NOMO-1 treated with dmso at 0.1 percent for 144 hours (cell line): ENCODE data around the gene CDC14B.
"Not testable (repeated sequence)": the region's sequence is repeated elsewhere in the genome, so short reads cannot be mapped to it uniquely, and the experiment has no call there.

ENCODE experiments used
- DNase-seq: peaks from one replicate; lab custom pipeline; 2025; ENCODE audit not compliant: unreplicated experiment; lab: John Stamatoyannopoulos, UW

CDC14B gene

DNA sequence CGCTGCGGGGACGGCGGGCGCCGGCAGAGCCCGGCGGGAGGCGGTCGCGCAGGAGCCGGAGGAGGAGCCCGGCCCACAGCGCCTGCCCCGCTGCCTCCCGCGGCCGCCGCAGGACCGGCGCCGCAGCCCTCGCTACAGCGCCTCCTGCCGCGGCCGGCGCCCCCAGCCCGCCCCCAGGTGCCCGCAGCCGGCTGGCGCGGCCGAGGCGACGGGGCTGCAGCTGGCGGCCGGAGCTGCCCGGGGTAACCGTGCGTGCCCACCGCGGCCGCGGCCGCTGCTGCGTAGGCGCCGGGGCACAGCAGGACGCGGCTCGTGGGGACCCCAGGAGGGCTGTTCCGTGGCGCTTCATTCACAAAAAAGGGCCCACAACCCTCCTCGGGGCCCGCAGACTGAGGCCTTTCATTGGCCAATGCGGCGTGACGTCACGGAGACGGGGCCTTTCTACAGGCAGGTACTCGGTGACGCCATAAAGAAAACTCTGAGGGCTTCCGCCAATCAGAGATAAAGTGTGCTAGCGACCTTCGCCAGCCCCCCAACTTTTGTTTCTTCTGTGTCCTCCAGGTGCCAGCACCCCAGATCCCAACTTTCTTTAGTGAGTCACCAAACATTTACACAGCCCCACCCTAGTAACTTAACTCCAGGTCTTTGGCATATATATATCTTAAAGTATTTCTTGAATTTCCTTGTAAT, at the start of gene CDC14B:
TSS of gene CDC14B (minus strand) at position 353 of the 690 bp plus-strand sequence. CDS start 465 bp downstream, outside the sequence.
- peak; percentile 82 for DNase-seq

DNA sequence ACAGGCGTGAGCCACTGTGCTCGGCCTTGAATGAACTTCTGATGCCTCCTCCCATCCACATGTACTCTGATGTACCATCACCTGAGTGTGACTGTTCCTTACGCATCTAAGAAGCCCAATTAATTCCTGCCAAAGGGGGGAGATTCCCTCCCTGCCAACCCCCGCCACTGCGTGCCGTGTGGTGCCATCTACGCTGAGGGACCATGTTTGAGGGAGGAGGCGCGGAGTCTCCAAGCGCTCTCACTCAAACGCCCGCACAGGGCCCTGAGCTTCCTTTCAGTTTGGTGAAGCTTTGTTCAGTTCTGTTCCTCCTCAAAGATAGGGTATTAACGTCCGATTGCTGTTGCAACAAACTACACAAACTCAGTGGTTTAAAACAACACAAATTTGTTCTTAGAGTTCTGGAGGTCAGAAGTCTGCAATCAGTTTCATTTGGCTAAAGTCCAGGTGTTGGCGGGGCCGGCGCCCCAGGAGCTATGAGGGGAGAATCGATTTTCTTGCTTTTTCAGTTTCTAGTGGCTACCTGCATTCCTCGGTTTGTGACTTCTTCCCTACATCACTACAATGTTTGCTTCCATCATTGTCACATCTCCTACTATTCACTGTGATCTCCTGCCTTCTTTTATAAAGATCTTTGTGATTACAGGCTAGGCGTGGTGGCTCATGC, 49.4 kb upstream of the CDC14B start:
- no peak for DNase-seq

GRCh38 chr9:96667363-96667728, 47.7 kb upstream of the CDC14B start:
- DNase-seq, result no peak

GRCh38 chr9:96666653-96667362, 47.2 kb upstream of the CDC14B start:
- DNase-seq, result not testable (repeated sequence)

GRCh38 chr9:96665789-96666188, 46.1 kb upstream of the CDC14B start:
- no peak for DNase-seq

DNA sequence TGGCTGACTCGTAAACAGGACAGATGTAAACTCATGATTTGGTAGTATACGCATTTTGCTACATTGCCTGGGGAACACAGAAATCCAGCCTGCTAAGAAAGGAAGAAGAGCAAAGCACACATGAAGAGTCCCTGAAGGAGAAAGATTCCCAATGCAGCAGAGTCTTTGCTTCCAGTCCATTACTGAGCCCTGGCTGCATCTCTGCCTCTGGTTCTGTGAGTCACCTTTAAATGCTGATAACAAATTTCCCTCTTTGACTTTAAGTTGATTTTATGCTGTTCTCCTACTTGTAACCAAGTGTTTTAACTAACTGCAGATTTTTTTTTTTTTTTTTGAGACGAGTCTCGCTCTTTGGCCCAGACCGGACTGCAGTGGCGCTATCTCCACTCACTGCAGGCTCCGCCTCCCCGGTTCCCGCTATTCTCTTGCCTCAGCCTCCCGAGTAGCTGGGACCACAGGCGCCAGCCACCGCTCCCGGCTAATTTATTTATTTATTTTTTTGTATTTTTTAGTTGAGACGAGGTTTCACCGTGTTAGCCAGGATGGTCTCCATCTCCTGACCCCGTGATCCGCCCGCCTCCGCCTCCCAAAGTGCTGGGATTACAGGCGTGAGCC, 44.0 kb upstream of the CDC14B start:
- DNase-seq, result no peak

- no peak for DNase-seq
Measured at GRCh38 chr9:96661711-96662110, 42.1 kb upstream of the CDC14B start.

DNA sequence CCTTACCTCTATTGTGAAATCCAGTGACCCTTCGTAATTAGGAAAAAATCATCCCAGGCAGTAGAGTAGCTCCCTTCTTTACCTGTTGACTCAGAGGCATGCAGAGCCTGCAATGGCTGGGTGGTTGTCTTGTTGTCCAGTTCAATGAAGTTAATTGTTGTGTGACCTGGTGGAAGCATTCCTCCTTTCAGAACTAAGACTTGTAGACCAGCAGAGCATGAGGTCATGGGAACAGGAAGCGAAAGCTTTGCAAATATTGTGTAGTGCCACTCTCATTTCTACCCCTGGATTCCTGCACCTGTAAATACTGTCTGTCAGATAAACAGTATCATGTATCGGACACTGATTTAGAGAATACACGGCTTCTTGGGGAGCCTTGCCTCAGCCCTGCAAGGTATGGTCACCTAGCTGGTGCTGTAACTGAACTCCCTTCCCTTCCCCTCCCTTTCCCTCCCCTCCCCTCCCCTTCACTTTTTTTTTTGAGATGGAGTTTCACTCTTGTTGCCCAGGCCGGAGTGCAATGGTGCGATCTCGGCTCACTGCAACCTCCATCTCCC, 41.1 kb upstream of the CDC14B start:
- no peak for DNase-seq

DNA sequence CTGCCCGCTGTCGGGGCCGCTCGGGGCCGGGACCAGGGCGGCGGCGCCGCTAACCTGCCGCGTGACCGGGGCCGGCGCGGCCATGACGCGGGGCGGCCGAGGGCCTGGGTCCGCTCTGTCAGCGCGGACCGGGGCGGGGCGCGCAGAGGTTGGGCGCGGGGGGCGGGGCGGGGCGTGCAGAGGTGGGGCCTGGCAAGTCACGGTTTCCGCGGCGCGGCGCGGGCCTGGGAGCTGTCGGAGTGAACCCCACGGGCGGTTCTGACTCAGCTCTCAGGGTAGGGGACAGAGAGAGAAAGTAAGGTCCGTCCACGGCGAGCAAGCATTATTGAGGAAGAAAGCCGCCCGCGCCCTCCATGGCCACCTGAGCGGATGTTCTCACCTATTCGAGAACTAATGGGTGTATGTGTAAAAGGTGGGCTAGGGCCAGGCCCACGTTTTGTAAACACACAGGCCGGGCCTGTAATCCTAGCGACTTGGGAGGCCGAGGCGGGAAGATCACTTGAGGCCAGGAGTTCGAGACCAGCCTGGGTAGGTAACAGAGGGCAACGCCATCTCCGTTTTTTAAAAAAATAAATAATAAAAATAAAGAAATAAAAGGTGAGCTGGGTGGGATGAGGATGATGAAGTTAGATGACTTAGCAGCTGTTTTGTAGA, 35.7 kb upstream of the CDC14B start, which contains the start of gene PRXL2C:
TSS of gene PRXL2C (minus strand) at position 120 of the 654 bp plus-strand sequence. CDS start at position 84, 36 bp downstream.
- DNase-seq, result peak; percentile 38

DNA sequence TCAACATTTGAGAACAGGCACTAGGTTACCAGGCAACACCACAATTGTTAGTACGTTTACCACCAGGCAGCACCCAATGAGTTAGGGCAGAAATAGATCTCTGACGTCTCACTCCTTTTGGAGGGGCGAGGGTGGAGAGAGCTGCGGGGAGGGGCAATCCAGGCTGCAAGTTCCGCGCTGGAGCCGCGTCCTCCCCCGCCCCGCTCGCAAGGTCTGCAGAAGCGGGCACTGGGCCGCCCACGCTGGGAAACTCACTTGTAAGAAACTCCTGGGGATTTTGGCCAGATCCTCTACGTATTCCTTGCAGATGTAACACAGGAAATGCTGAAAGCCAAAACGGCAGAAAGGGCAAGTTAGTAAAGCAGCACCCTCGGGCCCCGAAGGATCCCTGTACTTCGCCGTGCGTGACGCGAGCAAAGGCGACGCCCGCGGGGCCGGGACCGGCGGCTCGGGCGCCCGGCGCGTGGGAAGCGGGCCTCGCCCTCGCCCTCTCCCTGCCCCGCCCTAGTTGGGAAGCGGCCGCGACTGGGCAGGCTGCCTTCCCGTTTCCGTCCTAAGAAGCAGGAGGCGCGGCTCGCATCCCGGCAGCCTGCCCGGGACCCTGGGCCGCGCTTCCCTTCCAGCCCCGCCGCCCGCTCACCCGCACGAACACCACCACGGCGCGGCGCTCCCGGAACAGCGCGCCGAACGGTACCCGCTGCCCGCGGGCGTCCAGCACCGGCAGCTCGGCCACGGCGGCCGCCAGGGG, 35.0 kb upstream of the CDC14B start:
- peak; percentile 40 for DNase-seq

- no peak for DNase-seq
Measured at GRCh38 chr9:96651626-96652025, 32.0 kb upstream of the CDC14B start.

DNA sequence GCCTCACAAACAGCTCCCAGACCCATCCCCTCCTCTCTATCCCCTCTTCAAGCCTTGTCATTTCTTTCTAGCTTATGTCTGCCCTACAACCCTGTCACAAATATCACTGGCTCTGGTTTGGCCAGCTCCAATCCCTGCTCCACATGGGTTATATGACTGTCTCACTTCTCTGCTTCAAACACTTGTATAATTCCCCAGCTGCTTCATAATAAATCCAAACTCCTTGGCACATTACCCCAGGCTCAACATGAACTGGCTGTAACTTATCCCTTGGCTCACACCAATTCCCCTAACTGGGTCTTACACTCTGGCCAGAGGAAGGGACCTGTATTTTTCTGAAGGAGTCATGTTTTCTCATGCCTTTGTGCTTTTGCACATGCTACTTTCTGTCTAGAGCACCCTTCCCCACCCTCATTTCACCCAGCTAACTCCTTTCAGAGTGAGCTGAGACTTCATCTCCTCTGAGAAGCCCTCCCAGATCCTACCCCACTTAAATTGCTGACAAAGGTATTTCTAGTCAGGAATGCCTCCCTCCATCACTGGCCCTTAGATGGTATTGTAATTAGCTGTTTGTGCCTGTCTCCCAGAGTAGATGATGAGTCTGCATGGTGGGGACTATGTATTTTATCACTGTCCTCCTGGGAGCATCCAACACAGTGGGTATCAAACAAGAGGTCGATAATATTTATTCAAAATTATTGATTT, 30.1 kb upstream of the CDC14B start:
- DNase-seq, result no peak

DNA sequence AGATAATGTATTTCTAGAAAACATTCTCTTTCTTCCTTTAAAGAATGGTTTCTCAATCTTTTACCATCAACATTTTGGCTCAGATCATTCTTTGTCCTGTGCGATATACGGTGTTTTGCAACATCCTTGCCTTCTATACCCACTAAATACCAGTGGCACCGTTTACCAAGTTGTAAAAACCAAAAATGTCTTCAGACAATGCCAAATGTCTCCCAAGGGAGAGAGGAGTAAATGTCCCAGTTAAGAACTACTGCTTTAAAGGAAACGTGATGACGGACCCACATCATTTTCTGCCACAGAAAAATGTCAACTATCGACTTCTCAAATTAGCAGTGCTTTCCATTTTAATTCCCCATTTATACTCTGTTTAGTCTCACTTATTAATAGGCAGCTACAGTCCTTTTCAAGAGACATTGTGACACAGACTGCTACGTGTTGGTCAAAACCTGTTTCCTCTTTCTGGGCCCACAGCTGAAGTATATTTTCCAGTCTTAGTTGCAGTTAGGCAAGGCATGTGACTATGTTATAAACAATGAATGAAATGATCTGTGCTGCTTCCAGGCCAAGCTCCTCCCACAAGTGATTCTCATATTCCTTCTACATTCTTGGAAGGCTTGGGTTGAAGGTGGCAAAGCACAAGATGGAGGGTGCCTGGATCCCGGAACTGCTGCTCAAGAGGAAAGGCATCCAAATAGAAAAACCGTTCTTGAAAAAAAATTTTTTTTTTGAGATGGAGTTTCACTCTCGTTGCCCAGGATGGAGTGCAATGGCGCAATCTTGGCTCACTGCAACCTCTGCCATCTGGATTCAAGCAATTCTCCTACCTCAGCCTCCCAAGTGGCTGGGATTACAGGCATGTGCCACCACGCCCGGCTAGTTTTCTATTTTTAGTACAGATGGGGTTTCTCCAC, 26.7 kb upstream of the CDC14B start:
- peak; percentile 92 for DNase-seq

GRCh38 chr9:96644137-96644536, 24.5 kb upstream of the CDC14B start:
- no peak for DNase-seq

DNA sequence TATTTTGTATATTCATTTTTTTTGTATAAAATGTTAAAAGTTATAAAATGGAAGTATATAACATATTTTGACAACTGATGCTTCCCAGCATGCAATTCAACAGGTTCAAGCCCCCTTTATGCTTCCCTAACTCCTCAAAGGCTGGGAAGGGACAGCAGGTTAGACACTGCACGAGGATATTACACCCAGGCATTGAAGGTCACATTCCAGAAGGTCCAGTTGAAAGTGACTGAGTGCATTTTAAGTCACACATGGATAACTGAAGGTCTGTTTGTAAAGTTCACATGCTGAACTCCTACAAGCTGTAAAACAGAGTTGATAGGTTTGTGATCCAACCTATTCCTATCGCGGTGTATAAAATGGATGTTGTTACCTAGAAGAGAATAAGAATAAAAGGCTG, 21.9 kb upstream of the CDC14B start:
- DNase-seq, result no peak

DNA sequence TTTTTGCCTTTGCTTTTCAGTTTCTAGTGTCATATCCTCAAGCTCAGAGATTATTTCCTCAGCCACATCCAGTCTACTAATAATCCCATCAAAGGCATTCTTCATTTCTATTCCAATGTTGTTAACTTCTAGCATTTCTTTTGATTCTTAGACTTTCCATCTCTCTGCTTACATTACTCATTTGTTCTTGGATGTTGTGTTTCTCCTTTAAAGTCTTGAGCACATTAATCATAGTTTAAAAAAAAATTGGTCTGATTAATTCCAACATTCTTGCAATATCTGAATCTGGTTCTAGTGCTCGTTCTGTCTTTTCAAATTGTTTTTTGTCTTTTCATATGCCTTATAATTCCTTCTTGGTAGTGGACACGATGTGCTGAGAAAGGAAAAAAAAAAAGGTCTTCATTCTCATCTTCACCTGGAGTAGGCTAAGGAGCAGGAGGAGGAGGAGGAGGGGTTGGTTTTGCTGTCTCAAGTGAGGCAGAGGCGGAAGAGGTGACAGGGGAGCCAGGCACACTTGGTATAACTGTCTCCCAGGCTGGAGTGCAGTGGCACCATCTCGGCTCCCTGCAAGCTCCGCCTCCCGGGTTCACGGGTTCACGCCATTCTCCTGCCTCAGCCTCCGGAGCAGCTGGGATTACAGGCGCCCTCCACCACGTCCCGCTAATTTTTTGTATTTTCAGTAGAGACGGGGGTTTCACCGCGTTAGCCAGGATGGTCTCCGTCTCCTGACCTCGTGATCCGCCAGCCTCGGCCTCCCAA, 19.1 kb upstream of the CDC14B start:
- no peak for DNase-seq

- no peak for DNase-seq
Measured at GRCh38 chr9:96636368-96636767, 16.7 kb upstream of the CDC14B start.

DNA sequence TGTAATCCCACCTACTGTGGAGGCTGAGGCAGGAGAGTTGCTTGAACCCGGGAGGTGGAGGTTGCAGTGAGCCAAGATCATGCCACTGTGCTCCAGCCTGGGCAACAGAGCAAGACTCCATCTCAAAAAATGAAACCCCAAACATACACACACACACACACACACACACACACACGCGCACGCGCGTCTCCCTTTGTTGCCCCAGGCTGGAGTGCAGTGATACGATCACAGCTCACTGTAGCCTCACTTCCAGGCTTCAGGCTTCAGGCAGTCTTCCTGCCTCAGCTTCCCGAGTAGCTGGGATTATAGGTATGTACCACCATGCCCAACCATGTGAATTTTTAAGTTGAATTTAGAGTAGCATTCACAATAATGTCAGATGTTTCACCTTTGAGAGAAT, 13.9 kb upstream of the CDC14B start:
- not testable (repeated sequence) for DNase-seq
